Measurements from ENCODE around the gene RNLS.

Gene RNLS

DNA sequence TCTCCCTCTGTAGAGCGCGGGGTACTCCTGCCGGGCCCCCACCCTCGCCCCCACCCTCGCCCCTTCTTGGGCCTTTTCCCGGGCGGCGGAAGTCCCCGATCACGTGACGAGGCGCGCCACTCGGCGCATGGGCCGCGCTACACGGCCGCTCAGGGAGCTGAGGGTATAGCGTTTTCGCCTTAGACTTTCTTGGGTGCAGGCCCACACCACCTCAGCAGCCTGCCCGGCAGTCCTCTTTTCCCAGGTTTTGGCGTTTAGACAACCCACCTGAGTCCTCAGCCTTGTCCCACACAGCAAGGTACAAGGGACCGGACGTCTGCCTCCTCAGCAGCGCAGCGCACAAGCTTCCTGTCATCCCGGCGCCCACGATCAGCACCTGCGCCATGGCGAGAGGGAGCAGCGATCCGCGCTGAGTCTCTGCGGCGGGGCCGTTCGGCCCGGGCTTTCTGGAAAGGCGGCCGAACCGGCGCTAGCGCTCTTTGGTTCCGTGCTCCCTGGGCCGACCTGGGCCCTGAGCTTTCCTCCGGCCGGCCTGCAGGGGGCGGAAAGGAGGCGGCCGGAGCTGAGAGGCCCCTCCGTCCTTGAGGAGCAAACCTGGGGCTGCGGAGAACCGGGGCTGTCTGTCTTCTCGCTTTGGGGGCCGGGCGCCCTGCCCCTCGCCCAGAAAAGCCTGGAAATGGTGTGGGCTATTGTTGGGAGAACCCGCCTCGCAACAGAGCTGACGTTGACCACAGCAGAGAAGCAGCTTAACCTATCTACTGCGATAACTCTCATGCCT is at the start of gene RNLS:
TSS of gene RNLS (minus strand) at position 513 of the 778 bp plus-strand sequence.
- peak; percentile 25 to 48 for DNase-seq (ENCODE audit: low read depth in 2 of 2, low spot score in 1 of 2)

- DNase-seq (ENCODE audit: low read depth in 2 of 2, low spot score in 1 of 2): no peak
Measured at GRCh38 chr10:88624840-88625239, 41.7 kb upstream of the RNLS start.

DNA sequence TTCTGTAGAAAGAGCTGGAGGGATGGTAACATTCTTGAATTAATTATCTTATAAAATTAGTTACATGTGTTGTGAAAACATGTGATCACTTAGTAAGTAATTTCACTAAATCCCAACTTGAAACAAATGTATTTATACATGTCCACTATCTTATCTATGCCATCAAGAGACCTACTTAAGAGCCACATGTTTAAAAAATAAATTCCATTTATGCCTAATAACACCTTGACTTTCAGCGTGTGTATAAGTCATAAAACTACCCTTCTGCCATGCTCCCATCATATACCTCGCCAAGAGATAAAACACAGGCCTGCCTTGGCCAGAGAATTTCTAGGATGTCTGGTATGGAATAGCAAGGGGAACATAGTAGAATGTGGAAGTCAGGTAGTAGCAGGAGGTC is 40.7 kb upstream of the RNLS start:
- no peak for DNase-seq (ENCODE audit: low read depth in 2 of 2, low spot score in 1 of 2)

- no peak for DNase-seq (ENCODE audit: low read depth in 2 of 2, low spot score in 1 of 2)
Measured at GRCh38 chr10:88620441-88620840, 37.3 kb upstream of the RNLS start.

DNA sequence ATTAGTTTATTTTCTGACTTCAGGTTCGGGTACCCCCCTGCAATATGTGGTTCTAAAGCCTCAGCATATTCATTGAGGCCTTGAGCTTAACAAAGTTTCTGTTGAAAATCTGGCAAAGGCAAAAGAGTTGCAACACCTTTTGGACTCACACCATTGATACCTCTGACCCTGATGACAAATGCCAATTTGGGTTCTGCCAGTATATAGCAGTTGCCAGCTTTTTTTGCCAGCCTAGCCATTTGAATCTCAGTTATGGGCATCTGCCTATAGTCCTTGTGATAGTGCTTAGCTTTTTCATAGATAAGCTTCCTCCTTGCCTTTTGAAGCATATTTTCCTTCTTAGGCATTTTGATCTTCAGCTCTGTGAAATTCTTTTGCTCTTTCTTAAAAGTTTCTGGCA is 35.4 kb upstream of the RNLS start:
- no peak for DNase-seq (ENCODE audit: low read depth in 2 of 2, low spot score in 1 of 2)

DNA sequence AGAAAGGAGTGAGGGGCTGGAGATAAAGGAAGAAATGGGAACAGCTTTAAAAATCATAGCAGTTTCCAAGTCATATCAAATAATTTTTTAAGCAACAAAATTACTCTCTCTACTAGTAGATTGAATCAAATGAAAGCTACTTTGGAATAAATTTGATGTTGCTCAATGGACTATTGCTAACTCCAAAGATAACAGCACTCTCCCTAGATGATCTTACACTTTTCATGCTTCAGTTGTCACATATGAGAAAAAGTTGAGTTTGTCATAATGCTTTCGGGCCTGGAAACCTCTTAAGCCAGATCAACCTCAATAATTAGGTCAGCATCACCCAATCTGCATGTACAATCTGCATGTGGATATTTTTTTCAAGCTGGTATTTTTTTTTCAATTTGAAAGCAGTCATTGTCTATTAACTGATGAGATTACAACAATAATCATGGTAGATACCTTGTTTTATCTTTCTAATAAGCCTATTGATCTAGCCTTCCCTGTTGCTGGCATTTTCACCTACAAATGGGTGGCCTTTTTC is 34.7 kb upstream of the RNLS start:
- no peak for DNase-seq (ENCODE audit: low read depth in 2 of 2, low spot score in 1 of 2)

DNA sequence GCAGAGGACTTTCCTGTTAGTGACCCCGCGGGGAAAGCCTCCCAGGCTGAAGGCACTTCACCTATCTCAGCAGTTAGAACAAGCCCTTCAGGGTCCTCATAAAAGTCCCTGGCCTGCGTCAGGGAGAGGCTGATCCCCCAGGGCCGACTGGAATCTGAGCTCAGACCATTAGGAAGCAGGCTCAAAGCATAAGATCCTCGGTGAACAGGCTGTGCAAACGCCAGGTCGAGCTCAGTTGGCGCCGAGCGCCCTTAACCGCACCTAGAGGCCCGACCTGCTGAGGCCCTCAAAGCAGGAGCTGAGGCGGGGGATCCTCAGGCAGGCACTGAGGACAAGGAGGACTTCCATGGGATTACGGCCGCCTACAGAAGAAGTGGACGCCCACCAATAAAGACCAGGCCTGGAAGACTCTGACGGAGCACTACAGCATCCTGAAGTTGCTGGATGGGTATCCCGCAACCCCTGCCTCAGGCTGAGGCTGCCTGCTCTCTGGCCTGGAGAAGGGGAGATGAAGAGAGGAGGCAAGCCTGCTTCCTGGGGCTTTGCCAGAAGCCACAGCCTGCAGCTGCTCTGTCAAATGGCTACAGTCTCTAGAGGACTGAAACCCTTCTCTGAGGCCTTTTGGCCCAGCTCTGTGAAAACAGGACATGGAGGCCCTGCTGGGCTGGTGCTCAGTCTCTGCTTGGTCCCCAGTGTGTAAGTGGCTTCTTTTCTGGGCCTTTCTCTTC is 33.3 kb upstream of the RNLS start:
- DNase-seq (ENCODE audit: low read depth in 2 of 2, low spot score in 1 of 2): no peak

DNA sequence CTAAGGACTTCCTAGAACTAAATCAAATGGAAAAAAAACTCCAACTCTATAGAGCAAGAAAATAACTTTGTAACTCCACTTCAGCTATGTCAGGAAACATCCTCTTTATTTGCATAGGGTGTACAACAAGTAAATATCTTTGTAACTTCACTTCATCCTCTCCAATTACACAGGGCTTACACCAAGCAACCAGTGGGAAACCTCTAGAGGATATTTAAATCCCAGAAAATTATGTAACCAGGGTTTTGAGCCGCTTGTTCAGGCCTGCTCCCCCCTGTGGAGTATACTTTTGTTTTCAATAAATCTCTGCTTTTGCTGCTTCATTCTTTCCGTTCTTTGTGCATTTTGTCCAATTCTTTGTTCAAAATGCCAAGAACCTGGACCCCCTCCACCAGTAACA is 25.7 kb upstream of the RNLS start:
- DNase-seq (ENCODE audit: low read depth in 2 of 2, low spot score in 1 of 2): no peak

GRCh38 chr10:88608052-88608732 is 25.1 kb upstream of the RNLS start:
- DNase-seq (ENCODE audit: low read depth in 2 of 2, low spot score in 1 of 2): no peak

DNA sequence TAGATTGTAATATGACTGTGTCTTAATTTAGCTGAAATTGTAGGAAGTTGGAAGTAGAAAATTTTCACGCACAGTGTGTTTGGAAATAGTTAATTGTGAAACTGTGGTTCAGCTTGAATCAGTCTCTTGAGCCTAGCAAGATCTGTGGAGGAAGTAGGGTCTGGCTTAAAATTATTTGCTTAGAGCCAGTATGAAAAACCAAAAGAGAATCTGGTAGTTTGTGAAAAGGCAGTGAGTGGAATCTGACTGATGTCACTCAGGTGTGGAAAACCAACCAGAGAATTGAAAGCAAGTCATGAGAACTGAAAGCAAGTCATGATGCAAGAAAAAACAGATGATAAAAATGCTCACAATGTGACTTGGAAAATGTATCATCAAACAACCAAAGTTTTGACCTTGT is 14.9 kb upstream of the RNLS start:
- DNase-seq (ENCODE audit: low read depth in 2 of 2, low spot score in 1 of 2): no peak

- DNase-seq (ENCODE audit: low read depth in 2 of 2, low spot score in 1 of 2): no peak
Measured at GRCh38 chr10:88594482-88594881, 11.4 kb upstream of the RNLS start.

DNA sequence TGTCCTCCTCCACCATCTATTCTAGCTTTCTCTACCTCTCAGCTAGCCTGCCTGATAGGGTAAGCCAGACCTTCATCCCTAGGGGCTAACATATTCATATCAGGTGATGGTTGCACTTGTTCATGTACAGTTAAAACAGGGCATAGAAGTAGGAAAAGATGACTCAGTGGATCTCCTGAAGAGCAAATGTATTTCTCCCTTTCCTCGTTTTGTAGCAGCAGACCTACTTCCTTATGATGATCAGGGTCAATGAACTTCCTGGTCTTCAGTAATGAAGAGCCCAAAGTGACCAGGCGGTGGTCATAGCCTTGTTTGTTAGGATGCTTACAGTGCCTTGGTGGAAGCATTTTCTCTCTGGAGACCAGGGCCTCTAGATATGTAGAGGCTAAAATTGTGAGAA is 9.8 kb upstream of the RNLS start:
- no peak for DNase-seq (ENCODE audit: low read depth in 2 of 2, low spot score in 1 of 2)

GRCh38 chr10:88592381-88592780 is 9.3 kb upstream of the RNLS start:
- DNase-seq (ENCODE audit: low read depth in 2 of 2, low spot score in 1 of 2): no peak

DNA sequence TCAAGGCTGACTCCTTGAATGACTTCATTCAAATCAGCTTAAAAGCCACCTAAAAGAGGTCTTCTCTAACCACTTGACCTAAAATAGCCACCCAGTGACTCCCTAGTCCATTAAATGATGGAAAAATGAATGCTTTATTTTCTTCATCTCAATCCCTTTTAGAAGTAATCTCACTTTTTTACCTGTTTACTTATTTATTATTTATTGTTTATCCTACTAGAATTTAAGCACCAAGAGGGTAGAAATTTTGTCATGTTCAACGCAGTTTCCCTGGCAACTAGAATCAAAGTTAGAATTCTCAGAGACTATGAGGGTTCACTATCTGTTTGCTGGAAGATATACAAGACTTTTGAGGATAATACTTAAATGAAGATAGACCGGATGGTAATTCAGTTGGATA is 3.3 kb upstream of the RNLS start, which contains the start of gene LIPJ:
TSS of gene LIPJ (plus strand) at position 301 of the 400 bp plus-strand sequence. CDS start 3,926 bp downstream, outside the sequence.
- DNase-seq (ENCODE audit: low read depth in 2 of 2, low spot score in 1 of 2): no peak

- DNase-seq (ENCODE audit: low read depth in 2 of 2, low spot score in 1 of 2): no peak
Measured at GRCh38 chr10:88583584-88583957, 453 bp upstream of the RNLS start.

- no peak for DNase-seq (ENCODE audit: low read depth in 2 of 2, low spot score in 1 of 2)
Measured at GRCh38 chr10:88582411-88582805, 710 bp downstream of the RNLS start.

GRCh38 chr10:88565072-88565471 is 18.0 kb downstream of the RNLS start:
- DNase-seq (ENCODE audit: low read depth in 2 of 2, low spot score in 1 of 2): no peak

DNA sequence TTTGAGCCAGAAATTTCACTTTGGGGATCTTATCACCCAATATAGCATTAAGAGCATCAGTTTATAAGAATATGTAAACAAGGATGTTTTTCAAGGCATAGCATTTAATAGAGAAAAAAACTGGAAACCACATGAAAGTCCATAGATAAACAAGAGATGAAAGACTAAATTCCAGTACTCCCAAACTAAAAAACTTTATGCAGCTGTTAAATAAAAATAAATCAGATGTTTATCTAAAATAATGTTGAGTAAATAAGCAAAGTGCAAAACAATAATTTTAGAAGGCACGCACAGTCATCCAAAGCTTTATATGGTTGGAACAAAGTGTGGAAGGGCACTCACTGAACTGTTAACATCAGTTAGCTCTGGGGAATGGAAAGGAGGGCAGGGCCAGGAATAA is 21.0 kb downstream of the RNLS start:
- no peak for DNase-seq (ENCODE audit: low read depth in 2 of 2, low spot score in 1 of 2)

- DNase-seq (ENCODE audit: low read depth in 2 of 2, low spot score in 1 of 2): no peak
Measured at GRCh38 chr10:88557658-88558057, 25.5 kb downstream of the RNLS start.

GRCh38 chr10:88557256-88557655 is 25.9 kb downstream of the RNLS start:
- no peak for DNase-seq (ENCODE audit: low read depth in 2 of 2, low spot score in 1 of 2)

GRCh38 chr10:88555190-88555908 is 27.8 kb downstream of the RNLS start:
- no peak for DNase-seq (ENCODE audit: low read depth in 2 of 2, low spot score in 1 of 2)

Measured in stimulated activated CD8-positive, alpha-beta memory T cell treated with anti-CD3 and anti-CD28 coated beads, Interleukin-4, amount 100 ng/mL, for 4 hours (primary cell).